Neural cell (in vitro differentiated cells): ENCODE data around the gene CENPT.

Source experiments
- TF ChIP-seq, protein P1 (sequence below): IDR thresholded peaks from 2 replicates; pipeline ENCODE4 v1.6.1; 2012; ENCODE audit warnings: borderline replicate concordance
- TF ChIP-seq, protein P2 (sequence below): fragments of 450-650 bp; IDR thresholded peaks from 2 replicates; pipeline ENCODE4 v1.5.1; 2014; ENCODE audit warnings: antibody characterized with exemption, mild to moderate bottlenecking, moderate library complexity; ENCODE audit not compliant: poor library complexity, severe bottlenecking

GRCh38 chr16:67880584-67880983, 33.1 kb upstream of the CENPT start:
- TF ChIP-seq, protein P1, sequence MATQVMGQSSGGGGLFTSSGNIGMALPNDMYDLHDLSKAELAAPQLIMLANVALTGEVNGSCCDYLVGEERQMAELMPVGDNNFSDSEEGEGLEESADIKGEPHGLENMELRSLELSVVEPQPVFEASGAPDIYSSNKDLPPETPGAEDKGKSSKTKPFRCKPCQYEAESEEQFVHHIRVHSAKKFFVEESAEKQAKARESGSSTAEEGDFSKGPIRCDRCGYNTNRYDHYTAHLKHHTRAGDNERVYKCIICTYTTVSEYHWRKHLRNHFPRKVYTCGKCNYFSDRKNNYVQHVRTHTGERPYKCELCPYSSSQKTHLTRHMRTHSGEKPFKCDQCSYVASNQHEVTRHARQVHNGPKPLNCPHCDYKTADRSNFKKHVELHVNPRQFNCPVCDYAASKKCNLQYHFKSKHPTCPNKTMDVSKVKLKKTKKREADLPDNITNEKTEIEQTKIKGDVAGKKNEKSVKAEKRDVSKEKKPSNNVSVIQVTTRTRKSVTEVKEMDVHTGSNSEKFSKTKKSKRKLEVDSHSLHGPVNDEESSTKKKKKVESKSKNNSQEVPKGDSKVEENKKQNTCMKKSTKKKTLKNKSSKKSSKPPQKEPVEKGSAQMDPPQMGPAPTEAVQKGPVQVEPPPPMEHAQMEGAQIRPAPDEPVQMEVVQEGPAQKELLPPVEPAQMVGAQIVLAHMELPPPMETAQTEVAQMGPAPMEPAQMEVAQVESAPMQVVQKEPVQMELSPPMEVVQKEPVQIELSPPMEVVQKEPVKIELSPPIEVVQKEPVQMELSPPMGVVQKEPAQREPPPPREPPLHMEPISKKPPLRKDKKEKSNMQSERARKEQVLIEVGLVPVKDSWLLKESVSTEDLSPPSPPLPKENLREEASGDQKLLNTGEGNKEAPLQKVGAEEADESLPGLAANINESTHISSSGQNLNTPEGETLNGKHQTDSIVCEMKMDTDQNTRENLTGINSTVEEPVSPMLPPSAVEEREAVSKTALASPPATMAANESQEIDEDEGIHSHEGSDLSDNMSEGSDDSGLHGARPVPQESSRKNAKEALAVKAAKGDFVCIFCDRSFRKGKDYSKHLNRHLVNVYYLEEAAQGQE = no peak
- TF ChIP-seq, protein P2, sequence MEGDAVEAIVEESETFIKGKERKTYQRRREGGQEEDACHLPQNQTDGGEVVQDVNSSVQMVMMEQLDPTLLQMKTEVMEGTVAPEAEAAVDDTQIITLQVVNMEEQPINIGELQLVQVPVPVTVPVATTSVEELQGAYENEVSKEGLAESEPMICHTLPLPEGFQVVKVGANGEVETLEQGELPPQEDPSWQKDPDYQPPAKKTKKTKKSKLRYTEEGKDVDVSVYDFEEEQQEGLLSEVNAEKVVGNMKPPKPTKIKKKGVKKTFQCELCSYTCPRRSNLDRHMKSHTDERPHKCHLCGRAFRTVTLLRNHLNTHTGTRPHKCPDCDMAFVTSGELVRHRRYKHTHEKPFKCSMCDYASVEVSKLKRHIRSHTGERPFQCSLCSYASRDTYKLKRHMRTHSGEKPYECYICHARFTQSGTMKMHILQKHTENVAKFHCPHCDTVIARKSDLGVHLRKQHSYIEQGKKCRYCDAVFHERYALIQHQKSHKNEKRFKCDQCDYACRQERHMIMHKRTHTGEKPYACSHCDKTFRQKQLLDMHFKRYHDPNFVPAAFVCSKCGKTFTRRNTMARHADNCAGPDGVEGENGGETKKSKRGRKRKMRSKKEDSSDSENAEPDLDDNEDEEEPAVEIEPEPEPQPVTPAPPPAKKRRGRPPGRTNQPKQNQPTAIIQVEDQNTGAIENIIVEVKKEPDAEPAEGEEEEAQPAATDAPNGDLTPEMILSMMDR = no peak
